PC-3 (cell line): ENCODE data around the gene KIF13A. TPM values are rescaled to one million over a fixed set of nuclear protein-coding genes. Genes with fewer than 3 reads are reported as not detected.

Source experiments
- ATAC-seq: fragments of 200-7000 bp; cut with Tn5 transposase; 2 replicates; pipeline ENCODE4 v1.9.1; 2020; ENCODE audit warnings: mild to moderate bottlenecking, moderate library complexity
- BruUV-seq: library from RNA; stranded (reverse); fragments of 400-500 nt; replicated peaks from 2 replicates; lab custom pipeline; 2021; lab: Mats Ljungman, UMichigan
- CTCF ChIA-PET: fragments of 300-600 bp; sonication (Branson Sonifier 250); formaldehyde crosslinking; loops from one replicate; lab custom pipeline; 2022; ENCODE audit warnings: antibody characterized with exemption; lab: Charles Lee
- POLR2A ChIA-PET: fragments of 300-600 bp; sonication (Branson Sonifier 250); formaldehyde crosslinking; loops from one replicate; lab custom pipeline; 2022; ENCODE audit warnings: antibody characterized with exemption; ENCODE audit not compliant: unreplicated experiment; lab: Charles Lee
- DNase-seq: peaks from one replicate; pipeline ENCODE4 v3.0.0-alpha.2; 2015
- H2AFZ ChIP-seq: fragments of 300-600 bp; sonication (generic); 2 replicates; pipeline ENCODE4 v1.6.0; 2016; ENCODE audit warnings: antibody characterized with exemption, low read length
- H3F3A ChIP-seq: fragments of 300-600 bp; sonication (generic); one replicate; pipeline ENCODE4 v1.6.0; 2017; ENCODE audit warnings: antibody characterized with exemption, low read length, control low read depth, mild to moderate bottlenecking; ENCODE audit not compliant: unreplicated experiment
- H3K27ac ChIP-seq: fragments of 300-600 bp; sonication (generic); 2 replicates; pipeline ENCODE4 v1.5.1; 2016; ENCODE audit warnings: mild to moderate bottlenecking, low read length
- H3K27me3 ChIP-seq: fragments of 300-600 bp; sonication (generic); 2 replicates; pipeline ENCODE4 v1.6.1; 2016; ENCODE audit warnings: low read length, mixed read lengths
- H3K36me3 ChIP-seq: fragments of 300-600 bp; sonication (generic); 2 replicates; pipeline ENCODE4 v1.6.1; 2016; ENCODE audit warnings: low read depth, mixed run types, low read length, mixed read lengths
- H3K4me1 ChIP-seq: fragments of 300-600 bp; sonication (generic); 2 replicates; pipeline ENCODE4 v1.5.1; 2016; ENCODE audit warnings: low read length; ENCODE audit not compliant: insufficient read depth
- H3K4me2 ChIP-seq: fragments of 300-600 bp; sonication (generic); 2 replicates; pipeline ENCODE4 v1.6.0; 2016; ENCODE audit warnings: low read length
- H3K4me3 ChIP-seq: fragments of 300-600 bp; sonication (generic); 2 replicates; pipeline ENCODE4 v1.5.1; 2016; ENCODE audit warnings: mild to moderate bottlenecking, low read length, mixed read lengths
- H3K79me2 ChIP-seq: fragments of 300-600 bp; sonication (generic); 2 replicates; pipeline ENCODE4 v1.6.1; 2017; ENCODE audit warnings: low read length, mixed read lengths
- H3K9ac ChIP-seq: fragments of 300-600 bp; sonication (generic); 2 replicates; pipeline ENCODE4 v1.6.0; 2016; ENCODE audit warnings: mild to moderate bottlenecking, low read length
- H3K9me2 ChIP-seq: fragments of 300-600 bp; sonication (generic); replicated peaks from 2 replicates; pipeline ENCODE4 v1.6.1; 2016; ENCODE audit warnings: mixed run types, low read length, mixed read lengths
- H3K9me3 ChIP-seq: fragments of 300-600 bp; sonication (generic); 2 replicates; pipeline ENCODE4 v1.6.1; 2016; ENCODE audit warnings: low read length, mixed read lengths
- H4K20me1 ChIP-seq: fragments of 300-600 bp; sonication (generic); 2 replicates; pipeline ENCODE4 v1.6.1; 2016; ENCODE audit warnings: low read length, mixed read lengths
- CTCF ChIP-seq: fragments of 300-600 bp; sonication (generic); conservative IDR thresholded peaks from 2 replicates; pipeline ENCODE4 v1.5.1; 2017; ENCODE audit warnings: antibody characterized with exemption, low read depth, mild to moderate bottlenecking, low read length
- EZH2 ChIP-seq: fragments of 300-600 bp; sonication (generic); IDR thresholded peaks from one replicate; pipeline ENCODE4 v1.6.1; 2017; ENCODE audit warnings: antibody characterized with exemption, mild to moderate bottlenecking, low read length; ENCODE audit not compliant: unreplicated experiment
- EZH2phosphoT487 ChIP-seq: fragments of 300-600 bp; sonication (generic); IDR thresholded peaks from 2 replicates; pipeline ENCODE4 v1.6.1; 2018; ENCODE audit warnings: mild to moderate bottlenecking, antibody characterized with exemption, low read length, borderline replicate concordance
- intact Hi-C: fragments of 100-400 bp; cut with micrococcal nuclease; formaldehyde crosslinking; loops from 2 replicates; pipeline ENCODE4 v1.9.0; 2023
- total RNA-seq: library from RNA; depleted of rRNA; stranded (reverse); fragments of >200 nt; gene quantifications from 2 replicates; pipeline ENCODE4 v1.2.3, GENCODE V29; 2014

KIF13A gene
- total RNA-seq, 1 experiment from 2014 or later, result 21.3 TPM

- Histone ChIP-seq H3K36me3 (no peaks in the 10 kb centered on the region), H3K4me3 (no peak overlapping the region), H4K20me1 (no peaks in the 10 kb centered on the region), H3K9ac (no peak overlapping the region), H3K9me2 (no peaks in the 10 kb centered on the region), H3K27ac (no peak overlapping the region), H3K79me2 (no peaks in the 10 kb centered on the region), H3K4me2 (no peak overlapping the region), H3K4me1 (no peaks in the 10 kb centered on the region), H2AFZ (no peak overlapping the region), H3K9me3 (no peaks in the 10 kb centered on the region), H3K27me3 (no peaks in the 10 kb centered on the region), H3F3A (no peaks in the 10 kb centered on the region)
- ATAC-seq (no peak), DNase-seq (no peak)
- TF ChIP-seq CTCF (no peak), EZH2phosphoT487 (no peak), EZH2 (no peak)
- intact Hi-C loops, result no loop called here
- no TSS peak for BruUV-seq
- POLR2A ChIA-PET, result no interaction called here
- CTCF ChIA-PET, result no interaction called here
Observed at GRCh38 chr6:18004256-18004985, 17.0 kb upstream of the KIF13A start.

- POLR2A ChIA-PET, result no interaction called here
- Histone ChIP-seq H3K79me2 (no peaks in the 10 kb centered on the region), H3F3A (no peaks in the 10 kb centered on the region), H3K9me2 (no peaks in the 10 kb centered on the region), H3K4me2 (no peak overlapping the region), H3K4me1 (peaks cover 11% of the 10 kb centered on the region), H3K9ac (no peak overlapping the region), H3K36me3 (no peaks in the 10 kb centered on the region), H3K27me3 (no peaks in the 10 kb centered on the region), H3K27ac (no peak overlapping the region), H4K20me1 (no peaks in the 10 kb centered on the region), H3K9me3 (no peaks in the 10 kb centered on the region), H3K4me3 (no peak overlapping the region), H2AFZ (no peak overlapping the region)
- no peak for ATAC-seq
- CTCF ChIA-PET, result no interaction called here
- intact Hi-C loops, result no loop called here
- BruUV-seq, result no TSS peak
- no peak for DNase-seq
- TF ChIP-seq EZH2, result no peak
- TF ChIP-seq EZH2phosphoT487, result no peak
- TF ChIP-seq CTCF, result no peak
Observed at GRCh38 chr6:17999425-17999824, 12.0 kb upstream of the KIF13A start.

GRCh38 chr6:17998442-17998841, 11.0 kb upstream of the KIF13A start:
- no peaks in the 10 kb centered on the region for H3K9me3 ChIP-seq
- ChIA-PET POLR2A (no interaction called here), CTCF (no interaction called here)
- H3K79me2 ChIP-seq, result no peaks in the 10 kb centered on the region
- ATAC-seq (no peak), DNase-seq (peak; percentile 76)
- no peaks in the 10 kb centered on the region for H4K20me1 ChIP-seq
- peak overlapping the region; percentile 12; the same call in 1 of the 2 replicates for H3K27ac ChIP-seq
- no peaks in the 10 kb centered on the region for H3F3A ChIP-seq
- H3K4me3 ChIP-seq, result no peak overlapping the region
- peak overlapping the region; percentile 30; the same call in 1 of the 2 replicates for H3K4me2 ChIP-seq
- H2AFZ ChIP-seq, result no peak overlapping the region
- H3K9ac ChIP-seq, result no peak overlapping the region
- BruUV-seq, result no TSS peak
- H3K9me2 ChIP-seq, result no peaks in the 10 kb centered on the region
- peaks cover 18% of the 10 kb centered on the region for H3K4me1 ChIP-seq
- H3K27me3 ChIP-seq, result no peaks in the 10 kb centered on the region
- intact Hi-C loops, result no loop called here
- no peak for TF ChIP-seq EZH2
- TF ChIP-seq CTCF, result no peak
- no peak for TF ChIP-seq EZH2phosphoT487
- no peaks in the 10 kb centered on the region for H3K36me3 ChIP-seq
